ENCODE measurements around the gene CEMIP2.
A peak's percentile ranks its signal among the peaks of the same experiment; 100 is the strongest.

CEMIP2 gene

GRCh38 chr9:71778085-71778484 is 9.8 kb upstream of the CEMIP2 start:
- DNase-seq (ENCODE audit: low read depth in 2 of 2, low spot score in 1 of 2) = no peak

GRCh38 chr9:71774920-71775319 is 6.6 kb upstream of the CEMIP2 start:
- DNase-seq (ENCODE audit: low read depth in 2 of 2, low spot score in 1 of 2) = no peak

GRCh38 chr9:71772726-71773125 is 4.4 kb upstream of the CEMIP2 start:
- no peak for DNase-seq (ENCODE audit: low read depth in 2 of 2, low spot score in 1 of 2)

GRCh38 chr9:71770170-71770569 is 1.9 kb upstream of the CEMIP2 start:
- DNase-seq (ENCODE audit: low read depth in 2 of 2, low spot score in 1 of 2) = no peak

GRCh38 chr9:71769175-71770161 is 1.2 kb upstream of the CEMIP2 start:
- DNase-seq (ENCODE audit: low read depth in 2 of 2, low spot score in 1 of 2) = peak; percentile 32 to 43

- no peak for DNase-seq (ENCODE audit: low read depth in 2 of 2, low spot score in 1 of 2)
Observed at GRCh38 chr9:71767776-71768321, 464 bp downstream of the CEMIP2 start.

- no peak for DNase-seq (ENCODE audit: low read depth in 2 of 2, low spot score in 1 of 2)
Observed at GRCh38 chr9:71767163-71767775, 1.0 kb downstream of the CEMIP2 start.

- no peak for DNase-seq (ENCODE audit: low read depth in 2 of 2, low spot score in 1 of 2)
Observed at GRCh38 chr9:71766663-71767062, 1.6 kb downstream of the CEMIP2 start.

GRCh38 chr9:71765693-71766092 is 2.6 kb downstream of the CEMIP2 start:
- DNase-seq (ENCODE audit: low read depth in 2 of 2, low spot score in 1 of 2) = no peak

- no peak for DNase-seq (ENCODE audit: low read depth in 2 of 2, low spot score in 1 of 2)
Observed at GRCh38 chr9:71764891-71765290, 3.4 kb downstream of the CEMIP2 start.

GRCh38 chr9:71764463-71764862 is 3.9 kb downstream of the CEMIP2 start:
- no peak for DNase-seq (ENCODE audit: low read depth in 2 of 2, low spot score in 1 of 2)

- no peak for DNase-seq (ENCODE audit: low read depth in 2 of 2, low spot score in 1 of 2)
Observed at GRCh38 chr9:71763832-71764231, 4.5 kb downstream of the CEMIP2 start.

GRCh38 chr9:71762900-71763653 is 5.2 kb downstream of the CEMIP2 start:
- DNase-seq (ENCODE audit: low read depth in 2 of 2, low spot score in 1 of 2) = no peak

- DNase-seq (ENCODE audit: low read depth in 2 of 2, low spot score in 1 of 2) = no peak
Observed at GRCh38 chr9:71761938-71762353, 6.4 kb downstream of the CEMIP2 start.

- DNase-seq (ENCODE audit: low read depth in 2 of 2, low spot score in 1 of 2) = no peak
Observed at GRCh38 chr9:71760901-71761300, 7.4 kb downstream of the CEMIP2 start.

- no peak for DNase-seq (ENCODE audit: low read depth in 2 of 2, low spot score in 1 of 2)
Observed at GRCh38 chr9:71758785-71759184, 9.5 kb downstream of the CEMIP2 start.

- DNase-seq (ENCODE audit: low read depth in 2 of 2, low spot score in 1 of 2) = no peak
Observed at GRCh38 chr9:71758277-71758676, 10.0 kb downstream of the CEMIP2 start.

- DNase-seq (ENCODE audit: low read depth in 2 of 2, low spot score in 1 of 2) = no peak
Observed at GRCh38 chr9:71756753-71757152, 11.6 kb downstream of the CEMIP2 start.

GRCh38 chr9:71755869-71756268 is 12.4 kb downstream of the CEMIP2 start:
- DNase-seq (ENCODE audit: low read depth in 2 of 2, low spot score in 1 of 2) = no peak

GRCh38 chr9:71755230-71755629 is 13.1 kb downstream of the CEMIP2 start:
- DNase-seq (ENCODE audit: low read depth in 2 of 2, low spot score in 1 of 2) = no peak

GRCh38 chr9:71754151-71754550 is 14.2 kb downstream of the CEMIP2 start:
- DNase-seq (ENCODE audit: low read depth in 2 of 2, low spot score in 1 of 2) = no peak

Measured in stimulated activated CD8-positive, alpha-beta memory T cell treated with anti-CD3 and anti-CD28 coated beads, Interleukin-4, amount 100 ng/mL, for 1 hour (primary cell).